ENCODE results near the gene ZMYM5. TPM values are rescaled to one million over a fixed set of nuclear protein-coding genes. Genes with fewer than 3 reads are reported as not detected.

Gene ZMYM5
- polyA plus RNA-seq, 3 donors from 2014 or later: 17.5 to 30.1 (median 25.9) TPM

Other genes starting within 250 kb of the ZMYM5 start
- 10 to 100 TPM in 1 of 3 donors, 1 to 10 TPM in 2; 3.9 to 20.5 (median 7.2) TPM for gene MPHOSPH8, start 230.0 kb downstream of the ZMYM5 start, polyA plus RNA-seq
- 10 to 100 TPM; 26.6 to 37.4 (median 36.6) TPM for gene PSPC1, start 80.7 kb downstream of the ZMYM5 start, polyA plus RNA-seq
- 10 to 100 TPM in 2 of 3 donors, 1 to 10 TPM in 1; 6.7 to 12.6 (median 11.2) TPM for gene ZMYM2, start 95.1 kb upstream of the ZMYM5 start, polyA plus RNA-seq

Measured in immature natural killer cell (primary cell).